H1 (cell line): Measurements from ENCODE around the gene VASN. TPM values are rescaled to one million over a fixed set of nuclear protein-coding genes. Genes with fewer than 3 reads are reported as not detected.

Source experiments
- CTCF ChIA-PET: fragments of 300-600 bp; sonication (Branson Sonifier 250); formaldehyde crosslinking; loops from one replicate; lab custom pipeline; 2021; ENCODE audit not compliant: partially characterized antibody; lab: Charles Lee
- POLR2A ChIA-PET: fragments of 300-600 bp; sonication (Branson Sonifier 250); formaldehyde crosslinking; loops from one replicate; lab custom pipeline; 2021; ENCODE audit warnings: inconsistent platforms; ENCODE audit not compliant: partially characterized antibody; lab: Charles Lee
- DNase-seq, 2 experiments: peaks; one replicate each; pipeline versions ENCODE4 v3.0.0 to v3.0.0-alpha.2; 2010 to 2022; ENCODE audit warnings: low spot score in 2 of 2, low read depth in 1 of 2, mixed read lengths in 1 of 2
- FAIRE-seq: peaks from 2 replicates; lab custom pipeline; 2011; peaks lifted over from hg19 to GRCh38; lab: Jason Lieb, UNC
- H2AFZ ChIP-seq: 2 replicates; pipeline ENCODE4 v1.8.1; 2012; ENCODE audit warnings: low read length, inconsistent platforms
- H2AK5ac ChIP-seq: 2 replicates; pipeline ENCODE4 v1.6.1; 2013; ENCODE audit warnings: low read depth, low read length
- H2BK120ac ChIP-seq: replicated peaks from 2 replicates; pipeline ENCODE3; 2013; ENCODE audit warnings: low read depth, low read length, inconsistent platforms
- H2BK12ac ChIP-seq: 2 replicates; pipeline ENCODE4 v1.6.1; 2013; ENCODE audit warnings: low read depth, low read length
- H2BK15ac ChIP-seq: 2 replicates; pipeline ENCODE4 v1.6.1; 2013; ENCODE audit warnings: low read length
- H2BK20ac ChIP-seq: 2 replicates; pipeline ENCODE4 v1.6.1; 2013; ENCODE audit warnings: low read length
- H2BK5ac ChIP-seq: 2 replicates; pipeline ENCODE4 v1.6.1; 2013; ENCODE audit warnings: low read depth, low read length
- H3K14ac ChIP-seq: 2 replicates; pipeline ENCODE4 v1.6.1; 2013; ENCODE audit warnings: inconsistent platforms; ENCODE audit not compliant: insufficient read length
- H3K18ac ChIP-seq: 2 replicates; pipeline ENCODE4 v1.6.1; 2013; ENCODE audit warnings: low read length; ENCODE audit errors: extremely low read depth
- H3K23ac ChIP-seq: 2 replicates; pipeline ENCODE4 v1.6.1; 2013; ENCODE audit warnings: inconsistent platforms; ENCODE audit not compliant: insufficient read length
- H3K23me2 ChIP-seq: 2 replicates; pipeline ENCODE4 v1.6.1; 2013; ENCODE audit warnings: low read depth, low read length
- H3K27ac ChIP-seq: 2 replicates; pipeline ENCODE4 v1.6.1; 2011; ENCODE audit warnings: low read depth, low read length, inconsistent platforms
- H3K27me3 ChIP-seq, 4 experiments: replicated peaks in 1 of 4; 1 replicate in 1 of 4; 2 replicates in 3 of 4; pipeline versions ENCODE4 v1.6.1 to v1.8.1; 2011 to 2013; ENCODE audit warnings: low read length in 3 of 4, mild to moderate bottlenecking in 3 of 4, inconsistent platforms in 2 of 4, mixed read lengths in 2 of 4, moderate library complexity in 1 of 4; ENCODE audit not compliant: control insufficient read depth in 3 of 4, insufficient read depth in 3 of 4; ENCODE audit errors: extremely low read depth in 1 of 4
- H3K36me3 ChIP-seq, 4 experiments: 2 replicates each; pipeline versions ENCODE4 v1.6.1 to v1.8.1; 2011 to 2013; ENCODE audit warnings: mild to moderate bottlenecking in 4 of 4, low read length in 3 of 4, moderate library complexity in 2 of 4, control low read depth in 1 of 4, inconsistent platforms in 1 of 4; ENCODE audit not compliant: insufficient read depth in 4 of 4, control insufficient read depth in 2 of 4
- H3K4ac ChIP-seq: replicated peaks from 2 replicates; pipeline ENCODE3; 2013; ENCODE audit warnings: low read length, low read depth, mixed read lengths, inconsistent platforms; ENCODE audit not compliant: insufficient read length
- H3K4me1 ChIP-seq, 4 experiments: replicated peaks in 1 of 4; 1 replicate in 1 of 4; 2 replicates in 3 of 4; pipeline versions ENCODE4 v1.6.1 to v1.8.1; 2011 to 2013; ENCODE audit warnings: low read length in 3 of 4, inconsistent platforms in 2 of 4, mixed read lengths in 1 of 4; ENCODE audit not compliant: insufficient read depth in 4 of 4, control insufficient read depth in 3 of 4
- H3K4me2 ChIP-seq, 2 experiments: 2 replicates each; pipeline versions ENCODE4 v1.6.1 to v1.8.1; 2011 to 2013; ENCODE audit warnings: low read depth in 2 of 2, low read length in 2 of 2, control low read depth in 1 of 2, inconsistent platforms in 1 of 2, mild to moderate bottlenecking in 1 of 2; ENCODE audit not compliant: insufficient read depth in 1 of 2
- H3K4me3 ChIP-seq, 4 experiments: fragments of 200-600, 300-600 bp in 1 of 4; sonication (generic), shearing (Covaris generic), sonication (Bioruptor Twin) in 1 of 4; 2 replicates each; pipeline versions ENCODE4 v1.5.1 to v1.8.1; 2011 to 2016; ENCODE audit warnings: low read length in 4 of 4, low read depth in 3 of 4, control low read depth in 2 of 4, inconsistent platforms in 2 of 4, mild to moderate bottlenecking in 2 of 4, mixed read lengths in 1 of 4, moderate library complexity in 1 of 4; ENCODE audit not compliant: insufficient read depth in 2 of 4; ENCODE audit errors: extremely low read depth in 1 of 4
- H3K56ac ChIP-seq: replicated peaks from 2 replicates; pipeline ENCODE3; 2013; ENCODE audit warnings: low read depth, mild to moderate bottlenecking, mixed read lengths, low read length, inconsistent platforms; ENCODE audit not compliant: insufficient read length
- H3K79me1 ChIP-seq: 2 replicates; pipeline ENCODE4 v1.6.1; 2013; ENCODE audit warnings: low read depth, low read length, control low read depth
- H3K79me2 ChIP-seq, 2 experiments: 2 replicates each; pipeline versions ENCODE4 v1.6.1 to v1.8.1; 2012 to 2013; ENCODE audit warnings: low read length in 2 of 2, mild to moderate bottlenecking in 2 of 2, inconsistent platforms in 1 of 2; ENCODE audit not compliant: insufficient read depth in 2 of 2, control insufficient read depth in 1 of 2
- H3K9ac ChIP-seq, 4 experiments: replicated peaks in 1 of 4; 1 replicate in 1 of 4; 2 replicates in 3 of 4; pipeline versions ENCODE4 v1.6.1 to v1.8.1; 2011 to 2013; ENCODE audit warnings: low read depth in 3 of 4, low read length in 3 of 4, control low read depth in 2 of 4, mild to moderate bottlenecking in 2 of 4, moderate library complexity in 2 of 4, inconsistent platforms in 1 of 4; ENCODE audit errors: extremely low read depth in 1 of 4
- H3K9me3 ChIP-seq, 2 experiments: 2 replicates each; pipeline versions ENCODE4 v1.6.1 to v1.8.1; 2012 to 2013; ENCODE audit warnings: mild to moderate bottlenecking in 2 of 2, moderate library complexity in 2 of 2, control low read depth in 1 of 2, inconsistent platforms in 1 of 2, low read depth in 1 of 2, low read length in 1 of 2, mixed read lengths in 1 of 2; ENCODE audit not compliant: insufficient read depth in 2 of 2
- H4K20me1 ChIP-seq, 2 experiments: replicated peaks in 1 of 2; 2 replicates each; pipeline versions ENCODE3 to v1.8.1; 2011 to 2013; ENCODE audit warnings: inconsistent platforms in 2 of 2, low read length in 2 of 2, mild to moderate bottlenecking in 1 of 2; ENCODE audit not compliant: insufficient read depth in 2 of 2, control insufficient read depth in 1 of 2
- H4K5ac ChIP-seq: 2 replicates; pipeline ENCODE4 v1.6.1; 2013; ENCODE audit warnings: low read length, low read depth, mixed read lengths, inconsistent platforms; ENCODE audit not compliant: insufficient read length
- H4K8ac ChIP-seq: 2 replicates; pipeline ENCODE4 v1.8.0; 2013; ENCODE audit warnings: mild to moderate bottlenecking, moderate library complexity, low read length, inconsistent platforms; ENCODE audit not compliant: insufficient read depth; ENCODE audit errors: extremely low read depth
- H4K91ac ChIP-seq: replicated peaks from 2 replicates; pipeline ENCODE3; 2013; ENCODE audit warnings: low read length, mixed read lengths, inconsistent platforms; ENCODE audit not compliant: insufficient read length
- BACH1 ChIP-seq: IDR thresholded peaks from 2 replicates; pipeline ENCODE4 v1.6.1; 2012; ENCODE audit warnings: low read length, improper control_type of control experiment
- WGBS, 2 experiments: shearing (Covaris generic) in 1 of 2; methylation state at CpG; one replicate each; pipeline versions ENCODE4 v1.1.6 to v1.1.7; 2013 to 2015; ENCODE audit warnings: low lambda C conversion rate in 2 of 2, mixed read lengths in 2 of 2, inconsistent platforms in 1 of 2, low coverage in 1 of 2, missing lambda C conversion rate in 1 of 2; ENCODE audit not compliant: insufficient replicate concordance in 2 of 2, insufficient coverage in 1 of 2, insufficient read length in 1 of 2; ENCODE audit errors: extremely low coverage in 1 of 2, missing lambda C conversion rate in 1 of 2; 5-methylcytosine and 5-hydroxymethylcytosine counted together
- polyA plus RNA-seq, 7 experiments: library from polyadenylated mRNA; depleted of rRNA in 3 of 7; stranded (reverse) in 5 of 7; unstranded in 2 of 7; fragments of >200 nt in 5 of 7; fragments of 200-250 nt in 2 of 7; gene quantifications; 1 replicate in 5 of 7; 2 replicates in 1 of 7; 4 replicates in 1 of 7; pipeline versions ENCODE4 v1.2.1 to v1.2.3, GENCODE V29; 2011 to 2013; ENCODE audit warnings: missing spikeins in 2 of 7, mixed read lengths in 2 of 7
- total RNA-seq: library from RNA; stranded (reverse); fragmentation: NEBNext Ultra II Directional; extraction: Animal tissue kit (Norgen Biotek cat#: 25700); gene quantifications from 2 replicates; pipeline ENCODE4 v1.2.1, GENCODE V29; 2021
- TF ChIP-seq, protein P1 (sequence below): IDR thresholded peaks from 2 replicates; pipeline ENCODE4 v1.6.1; 2011; ENCODE audit warnings: low read depth, mild to moderate bottlenecking, low read length; ENCODE audit not compliant: insufficient read depth

Gene VASN
- total and polyA plus RNA-seq, 2 of the 8 experiments (the other 6 are each of a cell fraction or from before 2014, with no cell fraction given) = 9.6 to 11.3 TPM

GRCh38 chr16:4426722-4427372, 55.2 kb downstream of the VASN start:
- Histone ChIP-seq H2BK20ac (no peak overlapping the region), H3K14ac (no peak overlapping the region), H4K20me1 (peaks cover 0 to 7% of the 10 kb centered on the region in 2 experiments), H3K4me1 (peaks cover 0 to 5% (median 2%) of the 10 kb centered on the region in 4 experiments; a peak in 3 of 7 replicates), H3K79me1 (peaks cover 5% of the 10 kb centered on the region; the same call in 1 of the 2 replicates), H3K4me2 (peak overlapping the region; percentile 88 to 94), H3K56ac (no peak overlapping the region), H4K5ac (no peak overlapping the region), H3K9ac (peak overlapping the region in 3 of 4 experiments; percentile 91 to 98 (median 95); a peak in 4 of 7 replicates), H2BK12ac (no peak overlapping the region), H2AFZ (no peak overlapping the region), H2BK15ac (no peak overlapping the region), H3K18ac (no peak overlapping the region), H4K8ac (no peak overlapping the region), H3K27ac (no peak overlapping the region), H3K36me3 (peaks cover 0 to 2% (median 0%) of the 10 kb centered on the region in 4 experiments; a peak in 1 of 8 replicates), H3K23ac (no peak overlapping the region), H2BK120ac (no peak overlapping the region), H3K9me3 (no peaks in the 10 kb centered on the region), H3K23me2 (peaks cover 8% of the 10 kb centered on the region), H4K91ac (no peak overlapping the region), H3K79me2 (peaks cover 21 to 35% of the 10 kb centered on the region in 2 experiments), H2BK5ac (no peak overlapping the region), H3K4ac (no peak overlapping the region), H3K27me3 (no peaks in the 10 kb centered on the region), H3K4me3 (peak overlapping the region; percentile 73 to 98 (median 86); a peak in 7 of 8 replicates), H2AK5ac (no peak overlapping the region)
- WGBS, 2 experiments = 92% methylated on average over 11 of the region's 12 CpGs; no CpG with 5 or more reads in 1 of the 2 experiments
- TF ChIP-seq, protein P1, sequence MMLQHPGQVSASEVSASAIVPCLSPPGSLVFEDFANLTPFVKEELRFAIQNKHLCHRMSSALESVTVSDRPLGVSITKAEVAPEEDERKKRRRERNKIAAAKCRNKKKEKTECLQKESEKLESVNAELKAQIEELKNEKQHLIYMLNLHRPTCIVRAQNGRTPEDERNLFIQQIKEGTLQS = no peak
- TF ChIP-seq BACH1 = 0 out of 2 replicates have a peak, but pooled peaks have one; percentile 9
- no peak for DNase-seq
- CTCF ChIA-PET = interaction anchor here (1.0 to 1.8 kb wide), 2 partner anchors 24 to 173 kb away, joined by 3 to 10 read pairs; no protein-coding TSS in a partner anchor
- no peak for FAIRE-seq
- POLR2A ChIA-PET = interaction anchor here (0.8 to 1.8 kb wide), 6 partner anchors 10 to 33 kb away, joined by 3 to 8 read pairs (median 4); partner anchors contain the start of gene CORO7
